Endodermal cell (in vitro differentiated cells): ENCODE results near the gene NGEF. TPM values are rescaled to one million over a fixed set of nuclear protein-coding genes. Genes with fewer than 3 reads are reported as not detected.

ENCODE experiments used
- DNase-seq: peaks from one replicate; pipeline ENCODE4 v3.0.0-alpha.2; 2017
- H3K27ac ChIP-seq: 2 replicates; pipeline ENCODE4 v1.5.1; 2013; ENCODE audit warnings: mild to moderate bottlenecking, low read depth, low read length, moderate library complexity
- H3K27me3 ChIP-seq: 2 replicates; pipeline ENCODE4 v1.6.1; 2013; ENCODE audit warnings: mild to moderate bottlenecking, low read length, moderate library complexity; ENCODE audit not compliant: insufficient read depth, control insufficient read depth, poor library complexity, severe bottlenecking
- H3K36me3 ChIP-seq: 2 replicates; pipeline ENCODE4 v1.7.0; 2013; ENCODE audit warnings: mild to moderate bottlenecking, low read length, moderate library complexity; ENCODE audit not compliant: control insufficient read depth, insufficient read depth
- H3K4me1 ChIP-seq: one replicate; pipeline ENCODE4 v1.7.0; 2013; ENCODE audit warnings: low read length; ENCODE audit not compliant: control insufficient read depth, insufficient read depth
- H3K4me3 ChIP-seq: 2 replicates; pipeline ENCODE4 v1.5.1; 2013; ENCODE audit warnings: mild to moderate bottlenecking, low read length, moderate library complexity
- H3K9ac ChIP-seq: 2 replicates; pipeline ENCODE4 v1.6.1; 2013; ENCODE audit warnings: mild to moderate bottlenecking, low read length, moderate library complexity; ENCODE audit not compliant: poor library complexity, severe bottlenecking; ENCODE audit errors: extremely low read depth
- H3K9me3 ChIP-seq: 2 replicates; pipeline ENCODE4 v1.6.1; 2013; ENCODE audit warnings: mild to moderate bottlenecking, low read length, moderate library complexity; ENCODE audit not compliant: control insufficient read depth
- H3K27ac Mint-ChIP-seq: 2 replicates; pipeline ENCODE4 v1.8.0; 2020; ENCODE audit warnings: mixed read lengths
- H3K27me3 Mint-ChIP-seq: 2 replicates; pipeline ENCODE4 v1.8.0; 2021; ENCODE audit warnings: mild to moderate bottlenecking, mixed read lengths; ENCODE audit not compliant: insufficient read depth
- H3K36me3 Mint-ChIP-seq: 2 replicates; pipeline ENCODE4 v1.8.0; 2020; ENCODE audit warnings: low read depth, mixed read lengths
- H3K4me1 Mint-ChIP-seq: 2 replicates; pipeline ENCODE4 v1.8.0; 2020; ENCODE audit warnings: mixed read lengths
- H3K4me3 Mint-ChIP-seq: 2 replicates; pipeline ENCODE4 v1.8.0; 2020; ENCODE audit warnings: mild to moderate bottlenecking, moderate library complexity, mixed read lengths
- H3K9me3 Mint-ChIP-seq: 2 replicates; pipeline ENCODE4 v1.8.0; 2020; ENCODE audit warnings: mild to moderate bottlenecking, mixed read lengths
- CTCF ChIP-seq: fragments of 200-600 bp; sonication (generic); conservative IDR thresholded peaks from 2 replicates; pipeline ENCODE4 v1.5.0; 2021; ENCODE audit warnings: antibody characterized with exemption, mild to moderate bottlenecking
- WGBS, 2 experiments: methylation state at CpG; one replicate each; pipeline versions ENCODE4 v1.1.5 to v1.1.7; 2013; ENCODE audit warnings: missing lambda C conversion rate in 2 of 2, mixed read lengths in 1 of 2; ENCODE audit not compliant: insufficient coverage in 1 of 2, insufficient read length in 1 of 2; 5-methylcytosine and 5-hydroxymethylcytosine counted together
- total RNA-seq, 2 donors: library from RNA; stranded (reverse); fragmentation: NEBNext Ultra II Directional in 1 of 2; extraction: Animal tissue kit (Norgen Biotek cat#: 25700) in 1 of 2; gene quantifications; 2 replicates in 1 of 2; 3 replicates in 1 of 2; pipeline ENCODE4 v1.2.1, GENCODE V29; 2021

The NGEF gene
- total RNA-seq, 2 donors from 2014 or later, result 1.8 to 2.9 TPM

- Mint-ChIP-seq H3K27me3 (peaks cover 26% of the 10 kb centered on the region), H3K36me3 (no peaks in the 10 kb centered on the region), H3K4me1 (peaks cover 11% of the 10 kb centered on the region), H3K9me3 (no peaks in the 10 kb centered on the region), H3K27ac (no peak overlapping the region), H3K4me3 (no peak overlapping the region)
- Histone ChIP-seq H3K4me3 (no peak overlapping the region), H3K4me1 (no peaks in the 10 kb centered on the region), H3K27ac (no peak overlapping the region), H3K36me3 (no peaks in the 10 kb centered on the region), H3K27me3 (peaks cover 10% of the 10 kb centered on the region), H3K9ac (no peak overlapping the region), H3K9me3 (no peaks in the 10 kb centered on the region)
- DNase-seq, result no peak
- no peak for TF ChIP-seq CTCF
- 81% methylated on average over 5 to 11 of the region's 11 CpGs for WGBS, 2 experiments
Measured at GRCh38 chr2:232920055-232920454, 93.0 kb downstream of the NGEF start.

DNA sequence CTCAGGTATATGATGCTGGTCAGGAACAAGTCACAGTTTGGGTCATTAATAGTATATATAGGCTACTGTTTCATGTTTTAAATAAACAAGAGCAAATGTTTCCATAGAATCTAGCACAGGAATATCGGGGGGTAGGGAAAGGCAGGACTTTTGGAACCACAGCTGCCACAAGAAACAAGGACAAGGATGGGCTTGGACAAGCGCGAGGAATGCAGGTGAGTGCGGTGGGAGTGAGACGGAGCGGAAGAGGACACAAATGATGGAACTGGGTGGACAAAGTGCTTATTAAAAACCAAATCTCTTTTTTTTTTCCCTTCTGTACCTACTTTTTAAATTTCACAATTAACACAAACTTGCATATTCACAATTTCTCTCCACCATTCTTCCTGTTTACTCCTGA, 93.9 kb downstream of the NGEF start:
- Histone ChIP-seq H3K4me3 (no peak overlapping the region), H3K27me3 (peaks cover 1% of the 10 kb centered on the region), H3K36me3 (no peaks in the 10 kb centered on the region), H3K27ac (no peak overlapping the region), H3K9me3 (no peaks in the 10 kb centered on the region), H3K9ac (no peak overlapping the region), H3K4me1 (no peaks in the 10 kb centered on the region)
- H3K27me3 Mint-ChIP-seq, result peaks cover 18% of the 10 kb centered on the region
- no peaks in the 10 kb centered on the region for H3K9me3 Mint-ChIP-seq
- H3K27ac Mint-ChIP-seq, result no peak overlapping the region
- no peak overlapping the region for H3K4me3 Mint-ChIP-seq
- peaks cover 10% of the 10 kb centered on the region for H3K4me1 Mint-ChIP-seq
- no peak for TF ChIP-seq CTCF
- WGBS, 2 experiments, result 94 to 95% methylated on average over 3 to 6 of the region's 6 CpGs
- DNase-seq, result no peak
- H3K36me3 Mint-ChIP-seq, result no peaks in the 10 kb centered on the region

DNA sequence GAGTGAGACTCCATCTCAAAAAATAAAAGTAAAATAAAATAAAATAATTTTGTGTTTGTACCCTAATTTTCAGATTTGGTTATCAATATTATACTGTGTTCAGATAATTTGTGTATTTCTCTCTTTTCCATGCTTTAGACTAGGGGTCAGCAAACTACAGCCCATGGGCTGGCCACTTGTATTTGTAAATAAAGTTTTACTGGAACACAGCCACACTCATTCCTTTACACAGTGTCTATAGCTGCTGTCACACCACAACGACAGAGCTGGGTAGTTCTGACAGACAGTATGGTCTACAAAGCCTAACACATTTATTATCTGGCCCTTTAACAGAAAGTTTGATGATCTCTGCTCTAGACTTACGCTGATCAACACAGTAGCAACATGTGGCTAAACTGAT, 99.2 kb downstream of the NGEF start:
- Histone ChIP-seq H3K9me3 (peaks cover 33% of the 10 kb centered on the region), H3K4me3 (no peak overlapping the region), H3K27ac (no peak overlapping the region), H3K36me3 (no peaks in the 10 kb centered on the region), H3K9ac (no peak overlapping the region), H3K27me3 (no peaks in the 10 kb centered on the region), H3K4me1 (no peaks in the 10 kb centered on the region)
- Mint-ChIP-seq H3K27ac (no peak overlapping the region), H3K4me3 (no peak overlapping the region), H3K36me3 (peaks cover 5% of the 10 kb centered on the region), H3K4me1 (no peaks in the 10 kb centered on the region), H3K9me3 (peaks cover 29% of the 10 kb centered on the region), H3K27me3 (peaks cover 6% of the 10 kb centered on the region)
- no peak for DNase-seq
- WGBS, 2 experiments, result 82 to 87% methylated on average over 2 of the region's 2 CpGs
- no peak for TF ChIP-seq CTCF
